GM18873 (cell line): ENCODE data around the gene CLTCL1.

ENCODE experiments used
- ATAC-seq: cut with Tn5 transposase; IDR thresholded peaks from one replicate; pipeline ENCODE4 v1.9.1; 2021; ENCODE audit warnings: mild to moderate bottlenecking, moderate library complexity, moderate number of reproducible peaks; ENCODE audit not compliant: unreplicated experiment, low FRiP score

The CLTCL1 gene

DNA sequence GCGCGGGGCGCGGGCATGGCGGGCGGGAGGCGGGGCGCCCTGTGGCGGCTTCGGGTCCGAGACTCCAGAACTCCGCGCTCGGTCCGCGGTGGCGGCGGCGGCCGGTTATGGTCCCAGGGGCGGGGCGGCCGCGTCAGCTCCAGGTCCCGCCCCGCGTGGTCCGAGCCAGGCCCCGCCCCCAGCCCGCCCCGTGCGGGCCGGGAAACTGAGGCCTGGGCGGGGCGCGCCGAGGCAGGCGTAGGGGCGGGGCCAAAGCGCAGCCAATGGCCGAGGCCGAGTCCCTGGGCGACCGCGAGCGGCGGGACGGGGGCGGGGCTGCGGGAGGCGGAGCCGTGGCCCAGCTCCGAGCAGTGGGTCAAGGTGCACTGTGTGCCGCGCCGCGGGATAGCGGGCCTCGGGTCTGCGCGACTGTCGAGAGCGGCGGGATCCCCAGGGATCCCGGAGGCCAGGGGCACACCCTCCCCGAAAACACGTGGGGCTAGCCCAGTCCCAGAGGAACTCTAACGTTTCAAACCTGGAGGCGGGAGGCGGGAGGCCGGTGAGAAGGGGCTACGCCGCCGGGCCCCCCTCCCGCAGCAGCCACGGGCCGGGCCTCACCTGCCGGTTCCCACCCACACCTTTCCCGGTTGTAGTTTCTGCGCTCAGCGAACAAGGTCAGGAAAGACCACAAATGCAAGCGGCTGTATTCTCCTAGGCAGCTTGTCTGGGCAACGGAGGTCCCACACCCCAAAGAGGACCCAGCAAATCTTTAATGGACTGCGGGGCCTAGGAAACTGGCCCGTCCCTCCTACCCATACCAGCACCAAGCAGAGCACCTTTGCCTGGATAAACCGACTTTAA is 112.6 kb downstream of the CLTCL1 start, which contains the start of gene SLC25A1:
SLC25A1 (minus strand) TSS at position 80 of the 840 bp plus-strand sequence; CDS start at position 17, 63 bp downstream.
- ATAC-seq: no peak

DNA sequence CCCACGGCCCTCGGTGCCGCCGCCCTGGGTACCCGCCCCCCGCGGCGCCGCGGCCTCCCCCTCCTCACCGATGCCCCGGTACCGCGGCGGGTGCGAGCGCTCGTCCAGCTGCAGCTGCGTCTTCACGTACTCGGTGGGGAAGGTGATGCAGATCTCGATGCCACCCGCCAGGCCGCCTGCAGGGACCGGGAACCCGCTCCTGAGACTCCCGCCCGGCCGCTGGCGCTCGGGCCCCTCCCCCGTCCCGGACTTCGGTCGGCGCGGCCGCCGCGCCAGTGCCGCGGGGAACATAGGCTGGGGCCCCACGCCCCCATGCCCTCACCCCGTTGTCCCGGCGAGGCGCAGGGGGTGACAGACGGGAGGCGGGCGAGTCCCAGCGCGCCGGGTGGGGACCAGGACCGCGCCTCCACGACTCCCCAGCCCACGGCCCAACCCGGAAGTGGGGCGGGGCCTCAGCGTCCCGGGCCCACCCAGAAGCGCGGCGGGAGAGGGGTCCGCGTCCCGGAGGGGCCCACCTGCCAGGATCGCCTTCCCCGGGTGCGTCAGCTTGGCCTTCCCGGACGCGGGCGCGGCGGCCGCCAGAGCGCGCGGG is 113.4 kb downstream of the CLTCL1 start:
- no peak for ATAC-seq

DNA sequence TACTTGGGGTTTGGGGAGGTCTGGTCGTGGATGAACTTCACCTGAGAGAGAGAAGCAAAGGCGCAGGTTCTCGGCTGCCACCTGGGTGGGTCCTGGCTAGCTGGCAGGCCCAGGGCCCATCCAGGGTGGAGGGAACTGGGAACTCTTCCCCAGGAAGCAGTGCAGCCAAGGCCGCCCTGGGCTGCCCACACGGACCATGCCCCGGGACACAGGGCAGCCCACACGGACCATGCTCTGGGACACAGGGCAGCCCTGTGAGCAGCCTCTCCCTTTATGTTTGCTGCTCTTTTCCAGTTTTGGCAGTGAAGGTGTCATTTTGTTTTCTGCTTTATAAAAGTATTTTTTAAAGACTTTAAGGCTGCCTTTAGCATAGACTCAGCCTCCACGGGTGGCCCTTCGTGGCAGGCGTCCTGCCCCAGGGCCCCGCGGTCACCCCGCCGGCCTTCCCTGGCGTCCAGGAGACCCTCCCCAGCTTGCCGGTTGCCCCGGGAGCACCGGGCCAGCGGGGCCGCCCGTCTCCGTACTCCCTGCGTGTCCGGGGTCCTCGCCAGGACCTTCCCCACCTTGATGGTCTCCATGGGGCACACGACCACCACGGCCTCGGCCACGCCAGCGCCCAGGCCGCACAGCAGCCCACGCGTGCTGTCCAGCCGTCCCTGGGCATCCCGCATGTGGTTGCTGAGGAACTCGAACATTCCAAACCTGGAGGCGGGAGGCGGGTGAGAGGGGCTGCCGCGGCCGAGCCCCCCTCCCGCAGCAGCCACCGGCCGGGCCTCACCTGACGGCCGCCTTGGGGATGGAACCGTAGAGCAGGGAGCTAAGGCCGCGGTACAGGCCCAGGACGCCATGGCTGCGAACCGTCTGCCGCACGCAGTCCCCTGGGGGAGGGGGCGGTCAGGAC is 114.1 kb downstream of the CLTCL1 start:
- no peak for ATAC-seq

GRCh38 chr22:19176732-19177131 is 114.8 kb downstream of the CLTCL1 start:
- no peak for ATAC-seq

DNA sequence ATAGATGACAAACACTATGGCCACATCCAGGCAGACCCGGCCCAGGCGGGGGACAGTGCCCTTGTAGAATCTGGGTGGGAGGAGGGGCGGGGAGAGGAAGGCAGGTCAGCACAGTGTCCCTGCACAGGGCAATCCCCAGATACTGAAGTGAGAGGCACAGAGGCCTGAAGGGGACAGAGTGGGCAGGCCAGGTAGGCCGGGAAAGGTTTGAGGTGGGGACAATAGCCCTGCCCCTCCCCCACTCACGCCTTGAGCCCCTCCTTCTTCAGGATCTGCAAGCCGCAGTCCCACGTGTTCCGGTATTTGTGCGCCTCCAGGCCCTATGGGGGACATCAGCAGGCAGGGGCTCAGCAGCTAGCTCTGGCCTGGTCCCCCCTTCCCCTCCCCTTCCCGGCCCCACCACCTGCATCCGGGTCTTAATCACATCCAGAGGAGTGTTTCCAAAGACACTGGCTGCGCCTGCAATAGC is 115.3 kb downstream of the CLTCL1 start:
- ATAC-seq: no peak

- no peak for ATAC-seq
Observed at GRCh38 chr22:19175602-19176174, 115.8 kb downstream of the CLTCL1 start.

DNA sequence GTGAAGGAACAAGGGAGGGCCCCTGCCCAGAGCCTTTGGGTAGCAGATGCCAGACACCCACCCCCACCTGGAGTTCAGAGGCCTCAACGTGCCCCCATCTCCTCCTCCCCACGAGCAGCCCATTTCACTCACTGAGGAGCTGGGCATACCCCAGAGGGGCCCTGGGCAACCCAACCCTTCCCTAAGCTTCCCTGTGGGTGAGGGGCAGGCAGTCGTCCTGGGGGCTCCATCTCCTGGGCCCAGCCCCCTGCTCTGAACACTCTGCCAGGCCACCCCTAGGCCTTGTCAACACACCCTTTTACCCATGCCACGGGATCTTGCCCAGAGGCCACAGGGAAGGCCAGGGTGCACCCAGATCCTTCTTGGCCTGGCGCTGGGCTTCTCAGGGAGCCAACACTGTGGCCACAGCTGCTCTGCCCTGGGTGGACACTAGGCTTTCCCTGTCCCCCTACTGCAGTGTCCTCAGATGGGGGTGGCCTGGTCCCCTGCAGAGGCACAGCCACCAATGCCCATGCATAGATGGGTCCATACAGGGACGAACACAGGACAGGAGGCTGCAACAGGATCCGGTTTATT is 116.4 kb downstream of the CLTCL1 start:
- ATAC-seq: no peak

DNA sequence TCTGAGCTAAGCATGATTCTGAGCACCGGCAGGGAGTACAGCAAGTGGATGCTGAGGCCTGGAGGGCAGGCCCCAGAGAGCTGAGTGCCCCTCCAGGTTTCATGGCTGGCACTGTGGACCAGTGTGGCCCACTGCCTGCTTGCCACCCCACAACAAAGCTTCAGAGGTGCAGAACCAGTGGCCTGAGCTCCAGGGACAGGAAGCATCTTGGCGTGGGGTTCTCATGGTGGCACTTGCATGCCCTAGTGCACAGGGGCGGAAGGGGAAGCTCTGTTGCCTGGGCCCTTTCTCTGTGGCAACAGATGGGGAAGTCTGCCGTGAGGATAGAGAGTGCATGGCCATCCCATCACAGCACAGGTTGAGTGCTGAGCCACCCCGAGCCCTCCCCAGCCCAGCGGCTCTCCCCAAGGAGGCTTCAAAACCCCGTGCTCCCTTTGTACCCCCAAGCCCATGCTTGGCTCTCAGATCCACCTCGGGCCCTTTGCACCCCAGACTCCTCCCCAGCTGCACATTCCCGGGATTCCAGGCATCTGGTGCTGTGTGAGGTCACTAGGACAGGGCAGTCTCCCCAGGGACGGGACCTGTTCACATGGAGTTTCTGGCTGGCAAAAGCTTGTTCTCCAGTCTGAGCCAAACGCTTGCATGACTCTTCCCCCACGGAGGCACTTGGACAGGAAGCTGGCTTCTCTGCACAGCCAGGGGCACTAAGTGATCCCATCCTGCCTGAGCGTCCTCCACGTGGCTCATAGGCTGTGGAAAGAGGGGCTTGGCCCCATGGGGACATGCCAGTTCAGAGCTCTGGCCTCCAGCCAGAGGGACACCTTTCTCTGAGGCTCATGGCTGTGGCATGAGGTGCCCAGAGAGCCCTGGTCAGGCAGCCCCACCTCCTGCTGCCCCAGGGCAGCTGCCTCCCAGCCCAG is 117.2 kb downstream of the CLTCL1 start:
- ATAC-seq: no peak

GRCh38 chr22:19173047-19174035 is 118.2 kb downstream of the CLTCL1 start:
- no peak for ATAC-seq

DNA sequence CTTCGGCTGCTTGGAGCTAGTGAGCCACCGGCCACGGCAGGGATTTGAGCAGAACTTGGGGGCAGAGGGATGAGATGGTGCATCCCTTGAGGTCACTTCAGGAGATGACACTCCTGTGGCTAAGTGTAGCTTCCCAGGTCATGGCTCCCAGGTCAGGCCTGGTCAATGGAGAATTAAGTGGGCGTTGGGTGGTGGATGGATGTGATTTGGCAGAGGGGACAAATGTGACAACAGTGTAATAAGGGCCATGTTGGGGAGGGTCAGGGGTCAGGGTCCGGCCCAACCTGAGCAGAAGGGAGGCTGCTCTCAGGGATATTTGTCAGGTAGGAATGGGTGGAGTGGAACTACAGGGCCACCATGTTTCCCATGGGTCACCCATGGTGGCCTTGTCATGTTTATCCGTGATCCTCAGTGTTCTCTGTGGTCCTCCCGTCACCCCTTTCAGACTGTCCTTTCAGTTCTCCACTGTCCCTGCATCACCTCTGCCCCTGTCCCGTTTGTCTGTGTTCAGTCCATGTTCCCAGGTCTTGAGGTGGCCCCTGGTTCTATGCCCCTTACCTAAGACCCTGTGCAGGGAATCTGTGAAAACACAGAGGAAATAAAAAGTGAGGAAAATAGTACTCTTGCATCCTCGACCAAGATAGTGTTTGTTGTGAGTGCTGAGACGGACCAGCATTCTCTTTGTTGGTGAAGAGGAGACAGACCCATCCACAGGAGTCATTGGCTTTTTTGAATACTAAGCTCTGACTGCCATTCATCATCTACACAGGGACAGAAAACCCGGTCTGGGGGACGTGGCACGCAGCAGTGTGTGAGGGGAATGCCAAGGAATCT is 119.1 kb downstream of the CLTCL1 start:
- no peak for ATAC-seq

- no peak for ATAC-seq
Observed at GRCh38 chr22:19169947-19170318, 121.6 kb downstream of the CLTCL1 start.

GRCh38 chr22:19169002-19169946 is 122.2 kb downstream of the CLTCL1 start:
- ATAC-seq: no peak

DNA sequence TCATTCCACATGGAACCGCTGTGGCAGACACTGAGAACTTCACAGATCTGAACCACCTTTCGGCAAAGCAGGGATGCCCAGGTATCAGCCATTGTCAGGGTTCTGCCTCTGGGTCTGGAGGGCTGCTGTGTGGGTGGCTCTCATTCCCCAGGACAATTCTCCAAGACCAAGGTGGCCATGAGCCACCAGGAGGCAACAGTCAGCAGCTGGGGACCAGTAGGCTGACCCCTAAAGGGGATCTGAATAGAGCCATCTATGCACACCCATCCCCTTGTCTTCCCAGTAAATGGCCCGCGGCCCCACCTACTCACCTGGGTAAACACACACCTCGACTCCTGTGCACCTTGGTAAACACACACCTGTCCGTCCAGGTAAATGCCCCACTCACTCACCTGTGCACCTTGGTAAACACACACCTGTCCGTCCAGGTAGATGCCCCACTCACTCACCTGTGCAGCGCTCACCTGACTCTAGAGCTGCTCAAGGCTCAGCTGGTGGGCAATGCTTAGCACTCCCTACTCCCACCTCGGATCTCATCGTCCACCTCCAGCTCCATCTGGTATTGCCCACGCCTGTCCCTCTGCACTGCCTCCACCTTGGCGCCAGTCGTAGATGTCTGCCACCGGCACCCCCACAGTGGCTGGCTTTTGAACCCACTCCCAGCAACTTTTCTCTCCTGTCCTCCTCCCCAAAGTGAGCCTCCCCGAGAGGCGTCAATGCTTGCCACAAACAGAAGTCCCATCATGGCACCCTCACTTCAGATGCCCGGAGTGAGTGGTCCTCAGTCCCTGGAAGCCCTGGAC is 123.2 kb downstream of the CLTCL1 start:
- no peak for ATAC-seq

DNA sequence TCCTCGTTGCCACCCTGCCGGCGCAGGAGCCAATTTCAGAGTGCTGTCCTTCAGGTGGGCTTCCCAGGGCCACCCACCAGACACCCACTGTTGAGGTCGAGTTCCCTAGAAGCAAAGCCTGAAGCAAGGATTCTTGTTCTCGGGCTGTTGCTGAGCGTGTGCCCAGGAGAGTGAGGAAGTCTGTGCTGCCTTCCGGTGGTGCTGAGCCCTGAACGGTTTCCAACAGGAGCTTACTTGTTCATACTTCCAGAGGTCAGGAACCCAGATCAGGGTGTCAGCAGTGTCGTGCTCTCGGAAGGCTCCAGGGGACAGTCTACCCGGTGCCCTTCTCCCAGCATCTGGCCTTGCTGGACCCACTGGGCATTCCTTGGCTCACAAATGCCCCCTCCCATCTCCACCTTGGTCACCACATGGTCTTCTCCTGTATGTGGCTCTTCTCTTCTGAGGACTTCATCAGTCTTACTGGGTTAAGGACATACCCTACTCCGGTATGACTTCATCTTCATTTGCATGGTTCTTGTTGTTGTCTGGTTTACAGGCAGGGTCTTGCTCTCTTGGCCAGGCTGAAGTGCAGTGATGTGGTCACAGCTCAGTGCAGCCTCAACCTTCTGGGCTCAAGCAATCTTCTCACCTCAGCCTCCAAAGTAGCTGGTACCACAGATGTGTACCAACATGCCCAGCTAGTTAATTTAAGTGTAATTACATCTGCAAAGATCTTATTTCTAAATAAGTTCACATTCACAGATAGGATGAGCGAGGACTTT is 124.2 kb downstream of the CLTCL1 start:
- no peak for ATAC-seq
